Head of caudate nucleus (tissue), 42 donors: ENCODE measurements around the gene RPP30.
"Not testable (repeated sequence)": the region's sequence is repeated elsewhere in the genome, so short reads cannot be mapped to it uniquely, and the experiment has no call there.

Source experiments
- DNase-seq, 42 donors: peaks; one replicate each; pipeline versions ENCODE4 v3.0.0 to v3.0.0-alpha.2; 2020 to 2021; ENCODE audit warnings: mixed read lengths in 7 of 42
- intact Hi-C: fragments of 100-400 bp; cut with DNase I; formaldehyde crosslinking; loops from one replicate; pipeline ENCODE4 v1.15.0; 2022

RPP30 gene

GRCh38 chr10:90930971-90931871 is 59.4 kb downstream of the RPP30 start:
- DNase-seq, result no peak
- intact Hi-C loops, result no loop called here

DNA sequence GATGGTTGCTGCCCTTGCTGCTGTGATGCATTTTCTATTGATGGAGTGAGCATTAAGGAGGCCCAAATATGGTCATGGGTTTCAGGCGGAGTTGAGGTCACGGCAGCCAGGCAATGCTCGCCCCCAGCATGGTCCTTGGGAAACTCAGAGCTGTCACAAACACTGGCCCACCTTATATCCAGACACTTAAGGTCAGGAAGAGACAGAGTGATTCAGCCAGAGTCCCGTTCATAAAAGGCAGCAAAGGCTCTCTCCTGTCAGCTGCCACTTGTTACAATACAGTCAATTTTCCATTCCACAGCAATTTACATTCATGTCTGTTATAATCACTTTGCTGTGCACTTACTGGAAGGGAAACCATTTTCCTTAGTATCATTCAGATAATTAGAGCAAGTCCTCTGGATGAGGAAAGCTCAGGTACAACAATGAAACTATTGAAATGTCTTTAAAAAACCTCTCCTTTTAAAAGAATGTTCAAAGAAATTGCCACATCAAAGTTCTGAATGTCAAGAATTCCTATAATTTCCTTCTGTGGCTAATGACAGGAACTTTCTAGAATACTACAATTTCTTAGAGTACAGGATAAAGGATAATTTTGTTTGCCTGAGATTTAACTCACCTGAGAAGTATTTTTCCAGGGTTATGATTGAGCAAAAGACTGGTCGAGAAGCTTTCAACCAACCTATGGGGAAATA is 64.0 kb downstream of the RPP30 start:
- intact Hi-C loops, result no loop called here
- no peak for DNase-seq

- intact Hi-C loops, result no loop called here
These were observed 64.5 kb downstream of the RPP30 start for GRCh38 chr10:90936276-90936659.

GRCh38 chr10:90937645-90938258 is 66.0 kb downstream of the RPP30 start:
- intact Hi-C loops, result no loop called here
- DNase-seq, result no peak

More at GRCh38 chr10:90936276-90936659, 64.5 kb downstream of the RPP30 start:
- DNase-seq, result no peak

DNA sequence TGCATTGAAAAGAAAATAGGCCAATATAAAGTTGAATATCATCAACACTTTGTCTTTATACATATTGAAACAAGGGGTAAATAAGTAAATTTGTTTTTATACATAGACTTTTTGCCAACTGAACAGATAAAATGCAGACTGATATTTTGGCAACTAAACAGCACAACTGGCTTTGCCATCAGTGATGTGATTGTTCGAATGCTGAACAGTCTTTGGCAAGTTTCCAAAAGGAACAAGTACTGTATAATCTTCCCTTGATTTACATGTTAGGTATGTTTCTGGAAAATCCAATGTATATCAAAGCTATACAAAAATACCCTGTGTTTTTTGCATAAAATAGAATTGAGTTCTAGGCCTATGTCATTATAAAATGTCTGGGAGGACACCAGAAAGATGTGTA is 67.3 kb downstream of the RPP30 start:
- peak in 2 of 42 donors; percentile 17 to 19 for DNase-seq
- intact Hi-C loops, result no loop called here

GRCh38 chr10:90939648-90940047 is 67.9 kb downstream of the RPP30 start:
- intact Hi-C loops, result no loop called here
- DNase-seq, result no peak

DNA sequence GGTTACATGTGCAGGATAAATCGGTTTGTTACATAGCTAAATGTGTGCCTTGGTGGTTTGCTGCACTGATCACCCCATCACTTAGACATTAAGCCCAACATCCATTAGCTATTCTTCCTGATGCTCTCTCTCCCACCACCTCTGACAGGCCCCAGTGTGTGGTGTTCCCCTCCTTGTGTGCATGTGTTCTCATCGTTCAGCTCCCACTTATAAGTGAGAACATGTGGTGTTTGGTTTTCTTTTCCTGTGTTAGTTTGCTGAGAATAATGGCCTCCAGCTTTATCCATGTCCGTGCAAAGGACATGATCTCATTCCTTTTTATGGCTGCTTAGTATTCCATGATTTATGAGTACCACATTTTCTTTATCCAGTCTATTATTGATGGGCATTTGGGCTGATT is 71.2 kb downstream of the RPP30 start:
- intact Hi-C loops, DNase-seq: not testable (repeated sequence)

GRCh38 chr10:90944749-90945148 is 73.0 kb downstream of the RPP30 start:
- no peak for DNase-seq
- intact Hi-C loops, result no loop called here

GRCh38 chr10:90945491-90946070 is 73.8 kb downstream of the RPP30 start:
- DNase-seq, result peak in 39 of 42 donors; percentile 8 to 64 (median 25)
- intact Hi-C loops, result no loop called here

DNA sequence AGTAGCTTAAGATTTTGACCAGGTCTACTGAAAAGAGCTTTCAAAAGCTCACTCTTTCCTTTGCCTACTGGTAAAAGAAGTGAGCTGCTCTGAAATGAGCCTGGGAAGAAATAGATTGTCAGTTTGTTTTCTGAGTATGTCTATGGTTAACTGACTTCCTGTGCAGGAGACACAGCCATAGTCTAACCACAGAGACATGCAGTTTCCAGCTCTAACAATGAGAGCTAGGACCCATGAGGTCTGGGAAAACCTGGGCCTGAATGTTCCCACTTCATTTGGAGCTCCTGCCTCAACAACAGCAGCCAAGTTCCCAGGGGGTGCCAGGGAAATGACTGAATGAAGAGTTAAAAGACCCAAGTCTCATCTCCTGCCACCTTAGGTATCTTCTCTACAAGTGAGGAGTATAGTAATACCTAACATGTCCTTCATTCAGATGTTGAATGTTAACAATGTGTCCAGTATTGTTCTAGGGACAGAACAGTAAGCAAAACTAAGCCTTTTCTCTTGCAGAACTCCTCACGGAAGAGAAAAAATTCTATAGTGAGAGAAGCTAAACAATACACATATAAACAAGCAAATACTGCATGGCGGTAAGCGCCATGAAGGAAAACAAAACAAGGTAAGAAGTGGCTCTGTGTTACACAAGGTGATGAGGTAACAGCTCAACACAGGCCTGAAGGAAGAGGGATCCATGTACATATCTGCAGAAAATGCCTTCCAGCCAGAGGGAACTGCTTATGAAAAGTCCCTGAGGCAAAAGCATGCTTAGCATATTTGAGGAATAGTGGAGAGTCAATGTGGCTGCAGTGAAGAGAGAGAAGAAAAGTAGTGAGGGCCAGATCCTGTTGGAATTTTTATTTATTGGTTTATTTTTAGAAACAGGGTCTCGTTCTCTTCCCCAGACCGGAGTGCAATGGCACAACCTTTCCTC is 75.5 kb downstream of the RPP30 start:
- no peak for DNase-seq
- intact Hi-C loops, result no loop called here
